Measurements from ENCODE around the gene SLC22A5.
A peak's percentile ranks its signal among the peaks of the same experiment; 100 is the strongest.
"Not testable (repeated sequence)": the region's sequence is repeated elsewhere in the genome, so short reads cannot be mapped to it uniquely, and the experiment has no call there.

The SLC22A5 gene

GRCh38 chr5:132396589-132397031 lies 27.1 kb downstream of the SLC22A5 start:
- in situ Hi-C loops (cut with HindIII; ENCODE audit: low pct_unique_long_range_greater_than_20kb, low sequenced_read_pairs): no loop called here
- no peak for TF ChIP-seq JUND (IDR thresholded peaks at IDR 0.05; ENCODE audit: low read depth)
- no peak for DNase-seq (ENCODE audit: low read depth in 1 of 2, low spot score in 1 of 2)

GRCh38 chr5:132397224-132397623 lies 27.7 kb downstream of the SLC22A5 start:
- DNase-seq (ENCODE audit: low read depth in 1 of 2, low spot score in 1 of 2): no peak

GRCh38 chr5:132397936-132398675 lies 28.6 kb downstream of the SLC22A5 start:
- DNase-seq (ENCODE audit: low read depth in 1 of 2, low spot score in 1 of 2); in situ Hi-C loops (cut with HindIII; ENCODE audit: low pct_unique_long_range_greater_than_20kb, low sequenced_read_pairs): not testable (repeated sequence)

More at GRCh38 chr5:132397224-132397623, 27.7 kb downstream of the SLC22A5 start:
- TF ChIP-seq JUND (IDR thresholded peaks at IDR 0.05; ENCODE audit: low read depth): no peak
- in situ Hi-C loops (cut with HindIII; ENCODE audit: low pct_unique_long_range_greater_than_20kb, low sequenced_read_pairs): no loop called here

- DNase-seq (ENCODE audit: low read depth in 1 of 2, low spot score in 1 of 2); in situ Hi-C loops (cut with HindIII; ENCODE audit: low pct_unique_long_range_greater_than_20kb, low sequenced_read_pairs): not testable (repeated sequence)
These were observed 34.5 kb downstream of the SLC22A5 start for GRCh38 chr5:132404041-132404440.

- in situ Hi-C loops (cut with HindIII; ENCODE audit: low pct_unique_long_range_greater_than_20kb, low sequenced_read_pairs): no loop called here
- no peak for DNase-seq (ENCODE audit: low read depth in 1 of 2, low spot score in 1 of 2)
- TF ChIP-seq JUND (IDR thresholded peaks at IDR 0.05; ENCODE audit: low read depth): no peak
These were observed 36.1 kb downstream of the SLC22A5 start for GRCh38 chr5:132405646-132406045.

GRCh38 chr5:132406144-132406783 lies 36.8 kb downstream of the SLC22A5 start:
- in situ Hi-C loops (cut with HindIII; ENCODE audit: low pct_unique_long_range_greater_than_20kb, low sequenced_read_pairs): no loop called here
- no peak for DNase-seq (ENCODE audit: low read depth in 1 of 2, low spot score in 1 of 2)
- TF ChIP-seq JUND (IDR thresholded peaks at IDR 0.05; ENCODE audit: low read depth): no peak

GRCh38 chr5:132407970-132408369 lies 38.5 kb downstream of the SLC22A5 start:
- TF ChIP-seq JUND (IDR thresholded peaks at IDR 0.05; ENCODE audit: low read depth): no peak
- in situ Hi-C loops (cut with HindIII; ENCODE audit: low pct_unique_long_range_greater_than_20kb, low sequenced_read_pairs): no loop called here
- DNase-seq (ENCODE audit: low read depth in 1 of 2, low spot score in 1 of 2): no peak

- DNase-seq (ENCODE audit: low read depth in 1 of 2, low spot score in 1 of 2): no peak
- TF ChIP-seq JUND (IDR thresholded peaks at IDR 0.05; ENCODE audit: low read depth): no peak
- in situ Hi-C loops (cut with HindIII; ENCODE audit: low pct_unique_long_range_greater_than_20kb, low sequenced_read_pairs): no loop called here
These were observed 38.9 kb downstream of the SLC22A5 start for GRCh38 chr5:132408456-132408855.

- TF ChIP-seq JUND (IDR thresholded peaks at IDR 0.05; ENCODE audit: low read depth): no peak
- in situ Hi-C loops (cut with HindIII; ENCODE audit: low pct_unique_long_range_greater_than_20kb, low sequenced_read_pairs): no loop called here
- DNase-seq (ENCODE audit: low read depth in 1 of 2, low spot score in 1 of 2): no peak
These were observed 39.5 kb downstream of the SLC22A5 start for GRCh38 chr5:132408965-132409364.

- in situ Hi-C loops (cut with HindIII; ENCODE audit: low pct_unique_long_range_greater_than_20kb, low sequenced_read_pairs): no loop called here
- TF ChIP-seq JUND (IDR thresholded peaks at IDR 0.05; ENCODE audit: low read depth): no peak
- DNase-seq (ENCODE audit: low read depth in 1 of 2, low spot score in 1 of 2): peak; percentile 64 to 77
These were observed 41.2 kb downstream of the SLC22A5 start for GRCh38 chr5:132410451-132411303.

- peak in 1 of 2 experiments; percentile 50 for DNase-seq (ENCODE audit: low read depth in 1 of 2, low spot score in 1 of 2)
- no peak for TF ChIP-seq JUND (IDR thresholded peaks at IDR 0.05; ENCODE audit: low read depth)
- in situ Hi-C loops (cut with HindIII; ENCODE audit: low pct_unique_long_range_greater_than_20kb, low sequenced_read_pairs): no loop called here
These were observed 41.9 kb downstream of the SLC22A5 start for GRCh38 chr5:132411304-132412013.

GRCh38 chr5:132413567-132413966 lies 44.1 kb downstream of the SLC22A5 start:
- DNase-seq (ENCODE audit: low read depth in 1 of 2, low spot score in 1 of 2): no peak
- TF ChIP-seq JUND (IDR thresholded peaks at IDR 0.05; ENCODE audit: low read depth): no peak
- in situ Hi-C loops (cut with HindIII; ENCODE audit: low pct_unique_long_range_greater_than_20kb, low sequenced_read_pairs): no loop called here
